GM21367 (cell line): ENCODE results near the gene OR1I1.
"Not testable (repeated sequence)": the region's sequence is repeated elsewhere in the genome, so short reads cannot be mapped to it uniquely, and the experiment has no call there.

ENCODE experiments used
- ATAC-seq: cut with Tn5 transposase; IDR thresholded peaks from one replicate; pipeline ENCODE4 v1.9.1; 2021; ENCODE audit not compliant: unreplicated experiment

Gene OR1I1, protein sequence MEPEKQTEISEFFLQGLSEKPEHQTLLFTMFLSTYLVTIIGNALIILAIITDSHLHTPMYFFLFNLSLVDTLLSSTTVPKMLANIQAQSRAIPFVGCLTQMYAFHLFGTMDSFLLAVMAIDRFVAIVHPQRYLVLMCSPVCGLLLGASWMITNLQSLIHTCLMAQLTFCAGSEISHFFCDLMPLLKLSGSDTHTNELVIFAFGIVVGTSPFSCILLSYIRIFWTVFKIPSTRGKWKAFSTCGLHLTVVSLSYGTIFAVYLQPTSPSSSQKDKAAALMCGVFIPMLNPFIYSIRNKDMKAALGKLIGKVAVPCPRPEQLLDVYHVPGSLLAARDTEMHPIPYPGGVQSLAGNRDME

GRCh38 chr19:15081911-15082310 lies at the start of gene OR1I1:
TSS of gene OR1I1 (plus strand) at chr19:15082211. CDS start at chr19:15087066, 4,855 bp downstream.
- ATAC-seq = no peak

GRCh38 chr19:15035795-15036311 lies 46.2 kb upstream of the OR1I1 start:
- ATAC-seq = no peak

DNA sequence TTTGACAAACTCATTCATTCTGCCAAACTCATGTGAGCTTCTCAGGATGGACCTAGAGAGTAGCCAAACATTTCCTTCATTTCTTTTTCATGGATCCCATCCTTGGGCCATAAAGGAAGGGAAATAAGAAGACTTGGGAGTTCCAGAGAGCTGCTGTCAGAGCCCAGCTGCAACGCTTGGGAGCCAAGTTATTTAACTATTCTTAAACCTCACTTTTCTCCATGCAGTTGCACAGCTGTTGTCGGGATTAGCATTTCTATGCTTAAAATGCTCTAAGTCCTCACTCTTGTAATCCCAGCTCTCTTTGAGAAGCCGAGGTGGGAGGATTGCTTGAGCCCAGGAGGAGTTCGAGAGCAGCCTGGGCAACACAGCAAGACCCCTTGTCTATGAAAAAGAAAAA lies 44.4 kb upstream of the OR1I1 start:
- ATAC-seq = no peak

GRCh38 chr19:15038294-15038693 lies 43.7 kb upstream of the OR1I1 start:
- ATAC-seq = no peak

DNA sequence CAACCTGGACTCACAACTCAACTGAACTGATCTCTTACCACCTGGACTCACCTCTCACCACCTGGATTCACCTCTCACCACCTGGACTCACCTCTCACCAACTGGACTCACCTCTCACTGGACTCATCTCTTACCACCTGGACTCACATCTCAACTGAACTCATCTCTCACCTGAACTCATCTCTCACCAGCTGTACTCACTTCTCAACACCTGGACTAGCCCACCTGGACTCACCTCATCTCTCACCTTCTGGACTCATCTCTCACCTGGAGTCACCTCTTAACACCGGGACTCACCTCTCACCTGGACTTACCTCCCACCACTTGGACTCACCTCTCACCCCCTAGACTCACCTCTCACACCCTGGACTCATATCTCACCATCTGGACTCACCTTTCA lies 40.0 kb upstream of the OR1I1 start:
- no peak for ATAC-seq

DNA sequence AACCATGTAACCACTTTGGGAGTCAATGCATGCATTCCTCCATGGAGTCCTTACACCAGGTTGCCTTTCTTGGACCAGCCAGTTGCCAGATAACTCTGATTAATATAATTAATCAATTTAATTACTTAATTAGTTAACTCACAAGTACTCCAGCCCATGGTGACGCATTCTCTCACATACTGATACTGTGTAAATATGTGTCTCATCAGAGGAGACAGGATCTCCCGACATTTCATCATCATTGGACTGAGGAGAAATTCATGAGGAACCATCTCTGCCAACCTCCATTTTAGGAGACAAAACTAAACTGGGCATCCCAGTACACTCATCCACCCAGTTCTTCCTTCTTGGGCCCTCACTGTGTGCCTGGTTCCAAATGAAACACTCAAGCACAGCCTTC lies 39.2 kb upstream of the OR1I1 start:
- ATAC-seq = no peak

DNA sequence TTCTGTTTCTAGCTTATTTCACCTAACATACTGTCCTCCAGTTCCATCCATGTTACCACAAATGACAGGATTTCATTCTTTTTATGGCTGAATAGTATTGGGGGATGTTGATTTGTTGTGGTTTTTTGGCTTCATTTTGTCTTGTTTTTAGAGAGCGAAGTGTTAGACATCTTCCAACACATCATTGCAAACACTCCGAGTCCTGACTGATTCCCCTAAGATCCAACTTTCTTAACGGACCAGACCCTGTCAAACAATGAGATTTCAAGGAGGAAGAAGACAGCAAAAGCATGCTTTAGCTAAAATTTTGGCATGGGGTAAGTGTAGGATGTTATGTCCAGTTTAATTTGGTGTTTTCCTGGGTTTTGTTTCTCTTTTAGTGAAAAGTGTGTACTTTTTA lies 36.5 kb upstream of the OR1I1 start:
- no peak for ATAC-seq

GRCh38 chr19:15047680-15048079 lies 34.3 kb upstream of the OR1I1 start:
- no peak for ATAC-seq

DNA sequence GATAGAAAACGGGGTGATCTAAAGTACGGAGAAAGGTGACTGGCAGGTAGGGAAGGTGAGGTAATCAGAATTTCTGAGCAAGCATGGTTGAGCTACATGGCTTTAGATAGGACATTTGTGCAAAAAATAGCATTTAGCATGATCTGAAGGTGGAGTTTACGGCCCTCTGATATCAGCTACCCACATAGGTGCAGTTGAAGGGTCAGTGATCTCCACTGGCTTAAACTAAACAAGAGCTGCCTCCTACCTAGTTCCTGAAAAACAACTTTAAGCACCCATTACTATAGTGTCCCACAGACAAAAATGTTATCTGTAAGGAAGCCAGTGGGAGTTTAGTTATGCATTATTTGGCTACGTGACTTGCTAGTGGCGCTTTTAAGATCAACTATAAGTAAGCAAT lies 33.9 kb upstream of the OR1I1 start:
- no peak for ATAC-seq

DNA sequence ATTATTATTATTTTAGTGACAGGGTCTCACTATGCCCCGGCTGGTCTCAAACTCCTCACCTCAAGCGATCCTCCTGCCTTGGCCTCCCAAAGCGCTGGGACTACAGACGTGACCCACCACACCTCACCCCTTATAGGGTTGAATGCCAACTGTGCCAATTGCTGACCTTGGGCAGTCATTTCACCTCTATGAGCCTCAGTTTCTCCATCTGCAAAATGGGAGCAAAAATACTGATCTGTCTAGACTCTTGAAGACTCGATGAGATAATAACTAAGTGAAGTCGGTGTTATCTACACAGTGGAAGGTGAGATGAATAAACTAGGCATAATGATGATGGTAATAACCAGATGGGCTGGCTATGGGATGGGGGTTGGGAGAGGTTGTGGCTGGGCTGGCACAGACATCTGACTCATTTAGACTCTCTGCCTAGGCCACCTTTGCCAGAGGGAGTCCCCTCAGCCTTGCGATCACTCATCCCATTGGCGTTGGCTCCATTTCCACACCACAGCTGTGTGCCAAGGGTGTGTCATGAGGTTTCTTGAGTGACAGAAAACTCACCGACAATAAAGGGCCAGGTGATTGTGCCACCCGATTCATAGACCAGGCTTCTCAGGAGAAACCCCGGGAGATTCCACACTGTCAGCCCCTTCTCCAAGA lies 33.0 kb upstream of the OR1I1 start, which contains the start of gene CASP14:
TSS of gene CASP14 (plus strand) at position 596 of the 657 bp plus-strand sequence. CDS start 2,772 bp downstream, outside the sequence.
- no peak for ATAC-seq

- no peak for ATAC-seq
These were observed 31.4 kb upstream of the OR1I1 start for GRCh38 chr19:15050639-15051038.

- ATAC-seq = no peak
These were observed 20.0 kb upstream of the OR1I1 start for GRCh38 chr19:15062036-15062435.

- not testable (repeated sequence) for ATAC-seq
These were observed 11.6 kb upstream of the OR1I1 start for GRCh38 chr19:15070386-15070785.

GRCh38 chr19:15072930-15073647 lies 8.9 kb upstream of the OR1I1 start:
- no peak for ATAC-seq

DNA sequence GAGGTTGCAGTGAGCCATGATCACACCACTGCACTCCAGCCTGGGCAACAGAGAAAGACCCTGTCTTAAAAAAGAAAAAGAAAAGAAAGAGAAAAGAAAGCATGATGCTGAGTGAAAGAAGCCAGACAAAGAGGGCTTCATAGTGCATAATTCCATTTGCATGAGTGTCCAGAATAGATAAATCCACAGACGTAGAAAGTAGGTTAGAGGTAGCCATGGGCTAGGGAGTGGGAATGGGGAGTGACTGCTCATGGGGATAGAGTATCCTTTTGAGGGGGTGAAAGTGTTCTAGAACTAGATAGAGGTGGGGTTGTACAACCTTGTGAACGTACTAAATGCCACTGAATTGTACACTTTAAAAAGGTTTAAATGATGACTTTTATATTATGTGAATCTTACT lies 7.6 kb upstream of the OR1I1 start:
- no peak for ATAC-seq

DNA sequence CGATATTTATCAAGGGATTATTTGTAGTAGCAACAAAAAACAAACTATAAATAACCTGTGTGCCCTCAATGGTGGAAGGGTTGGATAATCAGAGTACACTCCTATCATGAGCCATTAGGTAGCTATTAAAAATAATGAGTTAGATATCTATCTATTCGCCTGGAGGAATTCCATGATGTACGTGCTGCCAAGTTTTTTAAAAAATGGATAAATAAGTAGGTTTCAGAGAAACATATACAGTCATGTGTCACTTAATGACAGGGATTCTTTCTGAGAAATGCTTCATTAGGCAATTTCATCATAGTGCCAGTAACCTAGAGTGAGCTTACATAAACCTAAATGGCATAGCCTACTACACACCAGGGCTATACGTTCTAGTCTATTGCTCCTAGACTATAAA lies 6.2 kb upstream of the OR1I1 start:
- ATAC-seq = no peak

DNA sequence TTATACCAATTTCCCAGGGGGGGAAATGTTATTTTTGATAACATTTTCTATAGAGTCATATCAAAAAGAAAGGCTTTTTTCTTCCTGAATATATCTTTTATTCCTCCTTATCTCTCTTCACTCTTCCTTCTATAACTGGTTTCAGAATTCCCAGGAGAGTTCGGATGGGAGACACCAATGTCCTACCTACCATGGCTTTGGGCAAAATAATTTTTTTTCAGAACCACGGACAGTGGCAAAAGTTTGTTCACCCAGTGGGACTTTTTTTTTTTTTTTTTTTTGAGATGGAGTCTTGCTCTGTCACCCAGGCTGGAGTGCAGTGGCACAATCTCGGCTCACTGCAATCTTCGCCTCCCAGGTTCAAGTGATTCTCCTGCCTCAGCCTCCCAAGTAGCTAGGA lies 2.0 kb upstream of the OR1I1 start:
- ATAC-seq = not testable (repeated sequence)

- no peak for ATAC-seq
These were observed 5.2 kb downstream of the OR1I1 start for GRCh38 chr19:15087182-15087581.

DNA sequence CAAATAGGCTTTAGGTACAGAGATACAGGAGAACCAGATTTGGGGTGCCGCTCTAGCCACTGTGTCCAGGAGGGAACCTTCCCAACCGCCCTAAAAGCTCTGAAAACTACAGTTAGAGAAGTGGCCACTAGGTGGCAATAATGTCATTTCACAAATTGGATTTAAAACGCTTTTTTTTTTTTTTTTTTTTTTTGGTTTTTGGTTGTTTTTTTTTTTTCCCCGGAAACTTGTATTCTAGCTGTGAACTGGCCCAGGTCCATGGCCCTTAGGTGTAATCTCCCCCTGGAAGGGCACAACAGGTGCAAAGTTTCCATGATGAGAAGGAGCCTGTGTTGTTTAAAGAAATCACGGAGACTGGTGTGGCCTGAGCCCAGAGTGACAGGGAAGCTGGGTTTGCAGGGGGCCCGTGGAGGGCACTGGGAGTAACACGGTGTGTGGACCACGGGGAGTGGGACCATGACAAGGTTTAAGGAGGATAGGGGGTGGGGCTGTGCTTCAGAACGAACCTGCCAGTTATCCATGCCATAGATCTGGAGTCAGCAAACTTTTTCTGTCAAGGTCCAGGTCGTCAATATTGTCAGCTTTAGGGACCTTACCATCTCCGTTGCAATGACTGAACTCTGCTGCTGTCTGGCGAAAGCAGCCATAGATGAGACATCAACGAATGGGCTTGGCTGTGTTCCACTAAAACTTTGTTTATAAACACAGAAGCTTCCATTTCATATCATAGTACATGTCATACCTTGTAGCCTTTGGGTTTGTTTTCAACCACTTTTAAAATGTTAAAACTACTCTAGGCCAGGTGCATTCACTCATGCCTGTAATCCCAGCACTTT lies 10.1 kb downstream of the OR1I1 start:
- ATAC-seq = no peak

GRCh38 chr19:15093001-15093400 lies 11.0 kb downstream of the OR1I1 start:
- ATAC-seq = no peak

- ATAC-seq = no peak
These were observed 14.2 kb downstream of the OR1I1 start for GRCh38 chr19:15096223-15096622.
